ENCODE data around the gene SPSB2. TPM values are rescaled to one million over a fixed set of nuclear protein-coding genes. Genes with fewer than 3 reads are reported as not detected.

SPSB2 gene
- total RNA-seq, 1 donor from 2014 or later, result 14.5 TPM

DNA sequence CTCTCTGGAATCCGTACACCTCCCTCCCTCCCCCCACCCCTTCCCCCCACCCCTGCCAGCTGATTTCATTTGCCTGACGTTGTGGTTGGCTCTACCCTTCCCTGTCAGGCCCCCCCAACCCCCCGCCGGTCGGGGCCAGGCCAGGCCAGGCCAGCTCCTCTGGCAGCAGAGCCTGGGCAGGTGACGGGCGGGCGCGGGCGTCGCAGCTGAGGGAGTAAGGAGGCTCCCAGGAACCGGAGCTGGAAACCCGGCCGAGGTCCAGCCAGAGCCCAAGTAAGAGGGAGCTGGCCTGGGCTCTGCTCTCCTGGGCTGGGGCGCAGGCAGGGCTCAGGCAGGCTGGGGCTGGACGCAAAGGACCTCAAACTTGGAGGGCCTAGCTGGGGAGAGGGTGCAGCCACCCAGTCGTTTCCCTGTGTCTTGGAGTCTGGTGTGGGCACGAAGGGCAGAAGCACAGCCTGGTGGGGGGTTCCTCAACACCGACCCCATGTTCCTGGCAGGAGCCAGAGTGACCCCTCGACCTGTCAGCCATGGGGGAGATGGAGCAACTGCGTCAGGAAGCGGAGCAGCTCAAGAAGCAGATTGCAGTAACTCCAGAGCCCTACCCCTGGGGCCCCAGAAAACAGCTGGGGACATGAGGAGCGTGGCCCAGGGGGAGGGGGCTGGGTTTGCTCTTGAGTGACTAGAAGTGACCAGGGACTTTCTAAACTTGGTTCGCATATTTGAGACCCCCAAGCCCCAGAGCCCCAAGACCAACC lies 32.2 kb downstream of the SPSB2 start, which contains the start of gene GNB3:
GNB3 (plus strand) TSS at position 165 of the 755 bp plus-strand sequence; CDS start at position 528, 363 bp downstream.
- no peaks in the 10 kb centered on the region for H3K4me1 ChIP-seq
- TF ChIP-seq, protein P1, sequence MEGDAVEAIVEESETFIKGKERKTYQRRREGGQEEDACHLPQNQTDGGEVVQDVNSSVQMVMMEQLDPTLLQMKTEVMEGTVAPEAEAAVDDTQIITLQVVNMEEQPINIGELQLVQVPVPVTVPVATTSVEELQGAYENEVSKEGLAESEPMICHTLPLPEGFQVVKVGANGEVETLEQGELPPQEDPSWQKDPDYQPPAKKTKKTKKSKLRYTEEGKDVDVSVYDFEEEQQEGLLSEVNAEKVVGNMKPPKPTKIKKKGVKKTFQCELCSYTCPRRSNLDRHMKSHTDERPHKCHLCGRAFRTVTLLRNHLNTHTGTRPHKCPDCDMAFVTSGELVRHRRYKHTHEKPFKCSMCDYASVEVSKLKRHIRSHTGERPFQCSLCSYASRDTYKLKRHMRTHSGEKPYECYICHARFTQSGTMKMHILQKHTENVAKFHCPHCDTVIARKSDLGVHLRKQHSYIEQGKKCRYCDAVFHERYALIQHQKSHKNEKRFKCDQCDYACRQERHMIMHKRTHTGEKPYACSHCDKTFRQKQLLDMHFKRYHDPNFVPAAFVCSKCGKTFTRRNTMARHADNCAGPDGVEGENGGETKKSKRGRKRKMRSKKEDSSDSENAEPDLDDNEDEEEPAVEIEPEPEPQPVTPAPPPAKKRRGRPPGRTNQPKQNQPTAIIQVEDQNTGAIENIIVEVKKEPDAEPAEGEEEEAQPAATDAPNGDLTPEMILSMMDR (IDR thresholded peaks at IDR 0.05), result no peak
- no peaks in the 10 kb centered on the region for H3K9me3 ChIP-seq
- H3K4me3 ChIP-seq, result no peak within 1 kb of the TSS
- intact Hi-C loops (cut with DNase I), result no loop called here
- no peaks in the 10 kb centered on the region for H3K27me3 ChIP-seq
- H3K27ac ChIP-seq, result no peak within 1 kb of the TSS
- peaks cover 48 to 67% of the 10 kb centered on the region in 2 donors for H3K36me3 ChIP-seq
- DNase-seq (ENCODE audit: low spot score in 2 of 2), result no peak

DNA sequence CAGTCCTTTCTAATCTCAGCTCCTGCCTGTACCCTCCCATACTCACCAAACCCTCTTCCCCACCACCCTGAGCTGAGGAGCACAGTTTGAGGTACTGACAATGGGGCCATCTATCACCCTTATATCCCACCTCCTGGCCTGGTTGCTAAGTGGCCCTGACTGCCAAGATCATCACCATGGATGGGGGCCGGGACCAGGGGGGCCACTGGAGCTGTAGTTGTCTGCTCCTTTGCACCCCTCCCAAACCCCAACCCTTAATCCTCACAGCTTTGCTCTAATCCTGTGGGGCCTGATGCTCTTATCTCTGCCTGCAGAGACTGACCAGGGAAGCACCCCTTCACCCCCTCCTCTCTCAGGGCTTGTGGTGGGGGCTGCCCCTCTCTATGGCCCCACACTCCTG lies 32.8 kb downstream of the SPSB2 start:
- DNase-seq (ENCODE audit: low spot score in 2 of 2), result no peak
- Histone ChIP-seq H3K27me3 (no peaks in the 10 kb centered on the region), H3K27ac (no peak overlapping the region), H3K4me1 (no peaks in the 10 kb centered on the region), H3K9me3 (no peaks in the 10 kb centered on the region), H3K36me3 (peaks cover 42 to 61% of the 10 kb centered on the region in 2 donors), H3K4me3 (no peak overlapping the region)
- intact Hi-C loops (cut with DNase I), result no loop called here
- TF ChIP-seq, protein P1 (IDR thresholded peaks at IDR 0.05), result no peak

DNA sequence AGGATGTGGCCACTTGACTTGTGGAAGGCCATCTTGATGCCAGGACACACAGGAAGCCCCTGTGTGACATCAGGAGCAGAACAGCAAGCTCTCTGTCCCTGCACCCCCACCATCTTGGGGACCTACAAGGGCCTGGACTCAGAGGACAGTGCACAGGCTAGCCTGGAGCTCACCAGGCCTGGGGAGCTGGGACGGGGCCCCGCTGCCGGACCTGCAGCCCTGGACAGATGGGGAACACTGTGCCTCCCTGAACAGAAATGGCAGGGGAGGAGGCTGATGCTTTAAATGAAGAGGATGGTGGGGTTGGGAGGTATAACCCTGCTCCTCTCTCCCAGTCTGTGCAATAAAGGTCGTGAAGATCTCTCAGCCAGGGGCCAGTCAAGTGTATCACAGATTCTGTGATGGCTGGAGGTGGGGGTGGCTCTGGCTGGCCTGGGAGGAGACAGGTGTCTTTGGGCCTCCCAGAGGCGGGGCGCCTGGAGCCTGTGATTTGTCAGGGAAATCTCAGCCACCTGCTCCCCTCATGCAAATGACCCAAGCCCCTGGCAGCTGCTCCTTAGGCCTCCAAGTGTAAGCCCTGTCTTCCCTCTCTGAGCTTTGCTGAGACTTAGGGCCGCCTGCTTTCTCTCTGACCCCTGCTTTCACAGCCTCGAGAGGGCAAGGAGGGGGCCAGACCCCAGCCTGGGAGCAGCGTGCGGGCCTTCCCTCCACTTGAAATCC lies 33.5 kb downstream of the SPSB2 start:
- intact Hi-C loops (cut with DNase I), result no loop called here
- H3K4me3 ChIP-seq, result no peak overlapping the region
- no peaks in the 10 kb centered on the region for H3K27me3 ChIP-seq
- H3K36me3 ChIP-seq, result peaks cover 35 to 57% of the 10 kb centered on the region in 2 donors
- no peak overlapping the region for H3K27ac ChIP-seq
- no peaks in the 10 kb centered on the region for H3K9me3 ChIP-seq
- no peaks in the 10 kb centered on the region for H3K4me1 ChIP-seq
- DNase-seq (ENCODE audit: low spot score in 2 of 2), result no peak
- TF ChIP-seq, protein P1 (IDR thresholded peaks at IDR 0.05), result no peak

DNA sequence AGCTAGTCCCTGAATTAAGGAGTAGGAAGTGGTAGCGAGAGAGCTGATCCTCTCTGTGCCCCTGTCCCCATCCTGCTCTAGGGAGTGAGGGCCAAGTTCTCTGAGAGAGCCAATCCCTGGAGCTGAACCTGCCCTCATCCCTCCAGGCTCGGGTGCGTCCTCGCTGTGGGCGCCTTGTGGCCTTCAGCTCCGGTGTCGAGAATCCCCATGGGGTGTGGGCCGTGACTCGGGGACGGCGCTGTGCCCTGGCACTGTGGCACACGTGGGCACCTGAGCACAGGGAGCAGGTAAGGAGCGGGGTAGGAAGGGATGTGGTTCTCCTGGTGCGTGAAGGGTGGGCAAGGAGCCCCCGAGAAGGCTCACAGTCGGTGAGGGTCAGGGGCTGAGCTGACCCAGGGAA lies 34.2 kb downstream of the SPSB2 start:
- H3K9me3 ChIP-seq, result no peaks in the 10 kb centered on the region
- TF ChIP-seq, protein P1 (IDR thresholded peaks at IDR 0.05), result no peak
- intact Hi-C loops (cut with DNase I), result no loop called here
- H3K4me1 ChIP-seq, result no peaks in the 10 kb centered on the region
- no peak overlapping the region for H3K4me3 ChIP-seq
- peaks cover 30 to 52% of the 10 kb centered on the region in 2 donors for H3K36me3 ChIP-seq
- H3K27ac ChIP-seq, result no peak overlapping the region
- DNase-seq (ENCODE audit: low spot score in 2 of 2), result no peak
- H3K27me3 ChIP-seq, result no peaks in the 10 kb centered on the region

DNA sequence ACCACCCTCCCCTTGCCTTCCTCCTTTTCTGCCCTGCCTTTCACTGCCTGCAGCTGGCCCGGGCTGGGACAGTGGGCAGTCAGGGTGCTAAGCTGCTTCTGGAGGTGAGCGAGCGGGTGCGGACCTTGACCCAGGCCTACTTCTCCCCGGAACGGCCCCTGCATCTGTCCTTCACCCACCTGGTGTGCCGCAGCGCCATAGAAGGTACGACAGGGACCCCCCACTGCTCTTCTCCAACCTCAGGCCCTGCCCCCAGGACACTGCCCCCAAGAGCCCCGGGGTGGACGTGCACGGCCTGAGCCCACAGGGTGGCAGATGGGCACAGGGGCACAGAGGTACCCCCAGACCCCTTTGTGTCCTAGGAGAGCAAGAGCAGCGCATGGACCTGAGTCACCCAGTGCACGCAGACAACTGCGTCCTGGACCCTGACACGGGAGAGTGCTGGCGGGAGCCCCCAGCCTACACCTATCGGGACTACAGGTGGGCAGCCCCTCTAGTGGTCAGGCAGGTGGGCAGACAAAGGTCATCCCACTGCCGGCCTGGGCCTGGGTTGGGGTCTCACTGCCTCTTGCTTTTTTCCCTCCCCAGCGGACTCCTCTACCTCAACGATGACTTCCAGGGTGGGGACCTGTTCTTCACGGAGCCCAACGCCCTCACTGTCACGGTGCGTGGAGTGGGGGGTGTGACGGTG lies 35.6 kb downstream of the SPSB2 start:
- Histone ChIP-seq H3K27me3 (no peaks in the 10 kb centered on the region), H3K9me3 (no peaks in the 10 kb centered on the region), H3K4me3 (no peak overlapping the region), H3K36me3 (peaks cover 33 to 47% of the 10 kb centered on the region in 2 donors), H3K27ac (no peak overlapping the region), H3K4me1 (no peaks in the 10 kb centered on the region)
- TF ChIP-seq, protein P1 (IDR thresholded peaks at IDR 0.05), result no peak
- DNase-seq (ENCODE audit: low spot score in 2 of 2), result no peak
- intact Hi-C loops (cut with DNase I), result no loop called here

Measured in ascending aorta (tissue), 2 donors.